Endometrium (tissue), 2 donors: ENCODE data around the gene CEP350.
"Not testable (repeated sequence)": the region's sequence is repeated elsewhere in the genome, so short reads cannot be mapped to it uniquely, and the experiment has no call there.

Experiments used
- FAIRE-seq: peaks from 2 replicates; lab custom pipeline; 2012; peaks lifted over from hg19 to GRCh38; lab: Jason Lieb, UNC
- donor health status: control.
- donor health status: control.

The CEP350 gene

GRCh38 chr1:180131510-180131909 is 176.9 kb downstream of the CEP350 start:
- no peak for FAIRE-seq

- FAIRE-seq: no peak
Observed at GRCh38 chr1:180133193-180133592, 178.6 kb downstream of the CEP350 start.

DNA sequence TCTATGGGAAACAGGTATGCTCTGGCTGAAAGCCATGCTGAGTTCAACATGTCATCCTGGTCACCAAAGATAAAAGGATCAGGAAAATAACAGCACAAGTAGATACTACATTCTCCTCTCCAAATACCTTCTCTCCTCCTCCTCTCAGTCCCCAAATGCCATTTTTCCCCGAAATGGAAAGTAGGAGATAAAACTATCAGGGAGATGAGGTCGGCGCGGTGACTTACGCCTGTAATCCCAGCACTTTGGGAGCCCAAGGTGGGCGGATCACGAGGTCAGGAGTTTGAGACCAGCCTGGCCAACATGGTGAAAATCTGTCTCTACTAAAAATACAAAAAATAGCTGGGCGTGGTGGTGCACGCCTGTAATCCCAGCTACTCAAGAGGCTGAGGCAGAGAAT is 179.1 kb downstream of the CEP350 start:
- not testable (repeated sequence) for FAIRE-seq

DNA sequence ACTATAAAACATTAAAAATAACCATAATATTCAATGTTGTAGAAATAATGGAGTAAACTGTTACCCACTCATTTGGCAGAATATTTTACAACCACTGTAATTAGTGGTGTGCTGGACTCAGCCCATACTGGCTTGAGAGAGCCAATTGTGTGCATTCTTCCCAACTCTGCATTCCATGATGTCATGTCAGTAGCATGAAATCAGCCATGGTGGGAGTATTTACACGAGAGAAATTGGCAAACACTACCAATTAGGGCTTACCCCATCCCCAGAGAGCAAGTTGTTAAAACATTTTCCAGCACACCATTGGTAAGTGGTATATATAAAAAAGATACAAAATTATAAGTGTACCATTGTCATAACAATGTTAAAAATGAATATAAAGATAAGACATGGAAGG is 180.9 kb downstream of the CEP350 start:
- FAIRE-seq: no peak

DNA sequence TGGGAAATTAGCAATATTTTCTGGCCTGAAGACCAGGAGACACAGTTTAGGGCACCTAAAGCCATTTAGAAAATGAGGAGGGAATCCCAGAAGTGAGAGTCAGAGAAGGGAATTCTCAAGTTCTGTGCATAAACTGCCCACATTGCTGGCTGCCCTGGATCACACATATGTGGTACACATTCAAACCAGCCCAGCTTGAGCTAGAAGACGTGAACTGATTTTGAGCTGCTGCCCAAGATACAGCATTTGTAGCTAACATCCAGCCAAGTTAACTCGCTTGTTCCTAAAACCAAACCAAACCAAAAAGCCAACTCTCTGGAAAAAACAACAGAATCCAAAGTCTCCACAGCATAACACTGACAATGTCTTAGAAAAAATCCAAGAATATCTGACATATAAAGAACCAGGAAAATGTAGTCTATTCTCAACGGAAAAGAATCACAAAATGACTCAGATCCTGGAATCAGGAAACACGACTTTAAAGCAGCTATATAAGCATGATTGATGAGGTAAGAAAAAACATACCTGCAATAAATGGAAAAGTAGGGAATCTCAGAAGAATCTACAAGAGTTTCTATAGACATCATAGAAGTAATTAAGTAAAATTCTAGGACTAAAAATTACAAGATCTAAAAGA is 181.8 kb downstream of the CEP350 start:
- FAIRE-seq: no peak

DNA sequence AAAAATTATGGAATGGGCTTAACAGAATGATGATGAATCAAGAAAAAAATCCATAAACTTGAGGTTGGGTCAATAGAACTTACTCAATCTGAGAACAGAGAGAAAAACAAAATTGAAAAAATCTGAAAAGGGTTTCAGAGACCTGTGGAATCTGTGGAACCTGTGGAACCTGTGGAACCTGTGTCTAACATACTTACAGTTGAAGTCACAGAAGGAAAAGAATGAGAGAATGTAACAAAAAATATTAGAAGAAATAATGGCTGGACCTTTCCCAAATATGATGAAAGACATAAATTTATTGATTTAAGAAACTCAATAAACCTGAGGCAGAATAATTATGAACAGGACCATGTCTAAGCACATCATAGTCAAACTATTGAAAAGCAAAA is 182.4 kb downstream of the CEP350 start:
- no peak for FAIRE-seq

DNA sequence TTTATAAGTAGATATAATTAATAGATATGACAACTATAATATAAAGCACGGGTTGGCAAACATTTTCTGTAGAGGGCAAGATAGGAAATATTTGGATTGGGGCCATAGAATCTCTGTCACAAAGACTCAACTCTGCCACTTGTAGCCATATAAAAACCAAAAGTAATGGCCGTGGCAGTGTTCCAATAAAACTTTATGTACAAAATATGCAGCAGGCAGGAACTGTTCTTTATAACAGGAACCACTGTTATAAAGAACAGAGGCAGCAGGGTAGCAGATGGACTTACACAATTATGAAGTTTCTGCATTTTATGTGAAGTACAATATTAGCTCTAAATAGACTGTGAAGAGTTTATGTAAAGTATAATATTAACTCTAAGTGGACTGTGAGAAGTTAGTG is 183.2 kb downstream of the CEP350 start:
- no peak for FAIRE-seq

DNA sequence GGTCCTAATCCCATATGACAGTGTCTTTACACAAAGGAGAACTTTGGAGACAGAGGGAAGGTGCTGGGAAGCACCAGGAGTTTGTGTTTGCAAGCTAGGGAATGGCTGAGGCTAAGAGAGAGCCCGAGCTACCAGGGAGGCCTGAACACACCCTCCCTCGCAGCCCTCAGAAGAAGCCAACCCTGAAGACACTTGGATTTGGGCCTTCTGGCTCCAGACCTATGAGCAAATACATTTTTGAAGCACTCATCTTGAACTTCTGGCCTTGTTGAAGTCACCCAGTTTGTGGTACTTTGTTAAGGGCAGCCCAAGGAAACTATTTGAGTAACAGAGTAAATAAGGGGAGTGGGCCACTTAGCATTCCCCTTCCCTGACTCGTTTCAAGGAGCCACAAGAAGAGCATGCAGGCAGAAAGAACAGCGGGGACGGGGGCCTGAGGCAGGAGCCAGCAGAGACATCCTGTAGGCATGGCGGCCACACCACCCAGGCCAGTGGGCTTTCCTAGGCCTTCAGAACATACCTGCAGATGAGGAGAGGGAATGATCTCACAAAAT is 186.8 kb downstream of the CEP350 start:
- no peak for FAIRE-seq

DNA sequence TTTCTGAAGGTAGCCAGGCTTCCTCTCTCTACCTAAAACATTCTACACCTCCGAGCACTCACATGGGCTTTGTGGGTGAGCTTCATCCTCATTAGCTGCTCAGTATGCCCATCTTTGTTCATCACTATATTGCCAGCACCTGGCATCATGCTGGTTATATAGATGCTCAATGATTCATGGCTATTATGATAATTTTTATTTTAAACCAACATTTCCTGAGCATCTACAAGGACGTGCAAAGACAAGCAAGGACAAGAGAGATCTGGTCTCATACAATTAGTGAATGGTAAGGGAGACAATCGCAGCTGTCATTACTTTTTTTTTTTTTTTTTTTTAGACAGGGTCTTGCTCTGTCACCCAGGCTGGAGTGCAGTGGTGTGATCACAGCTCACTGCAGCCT is 188.7 kb downstream of the CEP350 start:
- FAIRE-seq: no peak

- no peak for FAIRE-seq
Observed at GRCh38 chr1:180144659-180145357, 190.2 kb downstream of the CEP350 start.

GRCh38 chr1:180145446-180145845 is 190.8 kb downstream of the CEP350 start:
- no peak for FAIRE-seq

DNA sequence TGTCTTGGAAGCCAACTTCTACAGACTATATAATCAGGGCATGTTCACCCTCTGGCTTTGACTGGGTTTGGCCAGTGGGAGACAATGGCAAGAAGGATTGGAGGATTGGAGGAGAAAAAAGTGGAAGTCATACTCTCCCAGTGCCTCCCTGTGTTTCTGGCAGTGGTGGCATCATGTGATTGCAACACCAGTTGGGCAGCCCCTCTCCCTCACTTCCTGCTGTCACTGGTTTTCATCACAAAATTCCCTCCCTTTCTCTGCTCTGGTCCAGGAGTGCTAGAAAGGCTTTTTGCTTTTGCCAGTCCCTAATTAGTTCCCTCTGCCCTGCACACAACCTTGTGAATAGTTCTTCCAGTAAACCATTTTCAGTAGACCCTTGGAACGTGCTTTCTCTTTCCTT is 196.4 kb downstream of the CEP350 start:
- FAIRE-seq: no peak

DNA sequence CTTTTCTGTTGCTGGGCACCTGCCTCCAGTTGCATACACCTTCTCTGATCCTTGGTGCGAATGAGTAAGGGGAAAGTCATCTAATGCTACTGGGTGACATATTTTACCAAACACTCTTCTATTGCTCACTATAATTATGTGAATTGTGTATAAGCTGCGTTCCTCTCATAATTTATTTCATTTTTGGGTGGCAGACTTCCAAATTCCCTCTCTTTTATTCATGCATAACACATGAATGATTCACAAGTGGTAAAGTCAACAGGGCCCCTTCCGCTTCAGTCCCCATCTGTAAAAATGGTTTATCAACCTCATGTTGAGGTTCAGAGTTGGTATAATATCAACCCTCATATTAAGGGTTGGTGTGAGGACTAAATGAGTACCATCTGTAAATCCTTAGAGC is 196.9 kb downstream of the CEP350 start:
- no peak for FAIRE-seq

- no peak for FAIRE-seq
Observed at GRCh38 chr1:180152588-180152987, 198.0 kb downstream of the CEP350 start.

- FAIRE-seq: no peak
Observed at GRCh38 chr1:180153032-180153431, 198.4 kb downstream of the CEP350 start.

DNA sequence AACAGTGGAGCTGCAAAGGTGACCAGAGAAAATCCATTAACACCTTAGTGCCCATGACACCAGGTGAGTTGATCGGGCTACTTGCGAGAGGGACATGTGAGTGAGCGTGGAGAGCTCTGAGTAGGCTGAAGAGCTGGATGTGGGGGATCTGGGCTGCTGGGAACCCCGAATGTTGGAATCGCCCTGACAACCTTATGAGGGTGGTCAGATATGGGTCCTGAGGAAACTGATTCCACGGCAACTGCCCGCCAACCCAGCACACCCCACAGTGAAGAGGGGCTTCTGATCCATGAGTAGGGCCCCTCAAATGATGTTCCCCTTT is 199.4 kb downstream of the CEP350 start:
- no peak for FAIRE-seq

DNA sequence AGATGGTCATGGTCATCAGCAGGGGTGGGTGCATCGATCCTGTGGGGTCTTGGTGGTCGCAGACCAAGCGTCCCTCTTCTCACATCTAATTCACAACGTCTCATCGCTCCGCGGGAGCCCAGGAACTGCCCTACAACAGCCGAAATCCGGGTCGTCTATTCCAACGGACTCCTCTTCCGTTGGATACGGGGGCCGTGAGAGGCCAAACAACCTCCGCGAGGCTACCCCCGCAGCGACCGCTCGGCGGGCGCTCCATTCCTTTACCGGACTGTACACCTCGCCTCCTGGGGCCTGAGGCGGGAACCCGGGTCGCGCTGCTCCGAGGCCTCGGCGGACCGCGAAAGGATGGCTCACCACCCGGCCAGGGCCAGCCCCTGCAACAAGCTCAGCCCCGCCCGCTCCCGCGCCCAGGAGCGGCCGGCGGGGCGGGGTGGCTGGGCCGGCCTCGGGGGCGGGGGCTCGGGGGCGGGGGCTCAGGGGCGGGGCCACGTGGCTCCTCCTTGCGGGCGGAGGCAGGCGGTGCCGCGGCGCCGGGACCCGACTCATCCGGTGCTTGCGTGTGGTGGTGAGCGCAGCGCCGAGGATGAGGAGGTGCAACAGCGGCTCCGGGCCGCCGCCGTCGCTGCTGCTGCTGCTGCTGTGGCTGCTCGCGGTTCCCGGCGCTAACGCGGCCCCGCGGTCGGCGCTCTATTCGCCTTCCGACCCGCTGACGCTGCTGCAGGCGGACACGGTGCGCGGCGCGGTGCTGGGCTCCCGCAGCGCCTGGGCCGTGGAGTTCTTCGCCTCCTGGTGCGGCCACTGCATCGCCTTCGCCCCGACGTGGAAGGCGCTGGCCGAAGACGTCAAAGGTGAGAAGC is 199.9 kb downstream of the CEP350 start, which contains the start of gene QSOX1:
QSOX1 (plus strand) TSS at position 545 of the 857 bp plus-strand sequence; CDS start at position 584, 39 bp downstream.
- FAIRE-seq: no peak

DNA sequence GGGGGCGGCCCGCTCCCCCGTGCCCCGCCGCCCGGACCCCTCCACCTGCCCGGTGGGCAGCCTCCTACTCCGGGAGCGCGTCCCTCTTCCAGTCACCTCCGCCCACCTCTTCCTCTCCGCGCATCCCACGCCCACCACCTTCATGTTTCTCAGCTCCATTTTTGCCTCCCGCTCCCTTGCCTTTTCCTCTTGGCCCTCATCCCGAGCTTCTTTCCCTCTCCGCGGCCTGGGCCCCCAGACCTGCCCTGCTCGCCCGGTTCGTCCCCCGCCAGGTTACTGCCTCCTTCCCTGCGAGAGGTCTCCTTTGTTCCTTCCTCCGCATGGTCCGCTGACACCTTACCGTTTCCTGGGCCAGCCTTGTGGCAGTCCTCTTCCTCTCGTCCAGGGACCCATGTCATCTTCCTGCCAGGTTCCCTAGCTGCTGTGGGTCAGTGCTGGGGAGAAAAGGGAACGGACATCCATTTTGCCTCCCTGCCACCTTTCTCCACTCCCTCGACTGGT is 200.6 kb downstream of the CEP350 start:
- no peak for FAIRE-seq

- FAIRE-seq: no peak
Observed at GRCh38 chr1:180156201-180156600, 201.6 kb downstream of the CEP350 start.

GRCh38 chr1:180156631-180157091 is 202.1 kb downstream of the CEP350 start:
- no peak for FAIRE-seq

DNA sequence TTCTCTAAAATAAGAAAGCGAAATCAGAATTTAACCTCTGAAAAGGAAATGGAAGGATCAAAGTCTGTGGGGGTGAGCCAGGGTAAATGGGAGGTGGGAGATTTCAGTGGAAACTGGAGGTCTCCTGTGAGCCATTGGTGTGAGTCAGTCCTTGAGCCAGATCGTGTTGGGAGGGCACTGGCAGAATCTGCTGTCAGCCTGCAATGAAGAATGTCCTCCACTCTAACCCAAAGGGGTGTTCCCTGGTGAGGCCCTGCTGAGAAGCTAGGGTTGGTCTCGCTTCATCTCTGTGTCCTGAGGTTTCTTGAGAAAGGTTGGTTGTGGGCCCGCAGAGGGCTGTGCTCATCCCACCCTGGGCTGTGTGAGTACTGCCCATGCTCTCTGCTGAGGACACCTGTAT is 202.5 kb downstream of the CEP350 start:
- FAIRE-seq: no peak

DNA sequence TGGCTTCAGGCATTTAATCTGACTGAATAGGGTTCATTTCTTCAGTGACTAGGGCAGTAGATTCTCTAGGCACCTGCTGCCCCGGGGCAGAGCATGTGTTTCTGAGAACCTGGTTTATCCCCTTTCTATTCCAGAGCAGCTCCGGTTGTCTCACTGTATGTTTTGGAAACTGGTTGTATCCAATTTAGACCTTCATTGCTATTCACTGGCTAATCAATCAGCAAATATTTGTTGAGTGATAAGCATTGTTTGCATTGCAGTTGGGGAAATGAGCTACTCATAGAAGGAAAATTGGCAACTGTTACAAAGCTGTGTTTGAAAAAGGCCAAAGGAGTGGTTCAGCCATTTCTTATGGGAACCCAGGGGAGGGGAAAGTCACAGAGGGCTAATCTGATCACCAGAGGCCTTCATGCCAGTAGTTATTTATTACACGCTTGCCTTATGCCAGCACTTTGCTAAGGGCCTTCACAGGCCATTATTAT is 203.0 kb downstream of the CEP350 start:
- no peak for FAIRE-seq
